Medulla oblongata (tissue), 1 donor: Measurements from ENCODE around the gene CIBAR2.

Source experiments
- DNase-seq: peaks from one replicate; pipeline ENCODE4 v3.0.0-alpha.2; 2015; ENCODE audit errors: extremely low spot score

The CIBAR2 gene

GRCh38 chr16:85083051-85083639 lies 29.1 kb downstream of the CIBAR2 start:
- DNase-seq, result peak; percentile 44

- DNase-seq, result no peak
These were observed 29.9 kb downstream of the CIBAR2 start for GRCh38 chr16:85082173-85083050.

- DNase-seq, result no peak
These were observed 30.5 kb downstream of the CIBAR2 start for GRCh38 chr16:85081765-85082164.

- DNase-seq, result no peak
These were observed 31.2 kb downstream of the CIBAR2 start for GRCh38 chr16:85081038-85081437.

- DNase-seq, result no peak
These were observed 32.3 kb downstream of the CIBAR2 start for GRCh38 chr16:85079785-85080570.

GRCh38 chr16:85078952-85079351 lies 33.3 kb downstream of the CIBAR2 start:
- no peak for DNase-seq

GRCh38 chr16:85078226-85078625 lies 34.0 kb downstream of the CIBAR2 start:
- no peak for DNase-seq

GRCh38 chr16:85077576-85078125 lies 34.6 kb downstream of the CIBAR2 start:
- no peak for DNase-seq

GRCh38 chr16:85077039-85077438 lies 35.2 kb downstream of the CIBAR2 start:
- DNase-seq, result no peak

GRCh38 chr16:85075236-85075924 lies 36.9 kb downstream of the CIBAR2 start:
- peak; percentile 28 for DNase-seq

GRCh38 chr16:85074225-85074914 lies 37.9 kb downstream of the CIBAR2 start:
- DNase-seq, result no peak

- DNase-seq, result no peak
These were observed 39.3 kb downstream of the CIBAR2 start for GRCh38 chr16:85072947-85073346.

- no peak for DNase-seq
These were observed 40.0 kb downstream of the CIBAR2 start for GRCh38 chr16:85072076-85072860.

GRCh38 chr16:85069171-85069570 lies 43.1 kb downstream of the CIBAR2 start:
- DNase-seq, result no peak

GRCh38 chr16:85068746-85069145 lies 43.5 kb downstream of the CIBAR2 start:
- no peak for DNase-seq

- no peak for DNase-seq
These were observed 44.8 kb downstream of the CIBAR2 start for GRCh38 chr16:85067426-85067825.

- DNase-seq, result no peak
These were observed 45.2 kb downstream of the CIBAR2 start for GRCh38 chr16:85067024-85067423.

- no peak for DNase-seq
These were observed 45.9 kb downstream of the CIBAR2 start for GRCh38 chr16:85066346-85066885.

GRCh38 chr16:85065099-85065498 lies 47.2 kb downstream of the CIBAR2 start:
- DNase-seq, result no peak

GRCh38 chr16:85064186-85064585 lies 48.1 kb downstream of the CIBAR2 start:
- DNase-seq, result no peak
